Measurements from ENCODE around the gene UBE3B.

DNA sequence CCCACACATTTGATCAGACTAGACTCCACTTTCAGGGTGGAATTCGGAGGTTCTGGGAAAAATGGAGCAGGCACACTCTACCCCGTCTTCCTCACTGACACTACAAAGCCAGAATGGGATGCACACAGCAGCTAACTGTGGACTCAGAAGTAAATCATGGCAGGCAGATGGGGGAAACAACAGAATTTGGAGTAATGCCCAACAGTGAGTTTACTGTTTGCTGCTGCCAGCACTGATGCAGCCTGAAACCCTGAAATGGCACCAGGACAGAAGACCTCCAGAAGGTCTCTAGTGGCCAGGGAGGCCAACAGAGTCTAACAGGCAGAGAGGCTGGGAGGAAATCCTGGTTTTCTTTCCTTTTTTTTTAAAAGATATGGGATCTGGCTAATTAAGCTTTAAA, 24.9 kb upstream of the UBE3B start:
- TF ChIP-seq, protein P1, sequence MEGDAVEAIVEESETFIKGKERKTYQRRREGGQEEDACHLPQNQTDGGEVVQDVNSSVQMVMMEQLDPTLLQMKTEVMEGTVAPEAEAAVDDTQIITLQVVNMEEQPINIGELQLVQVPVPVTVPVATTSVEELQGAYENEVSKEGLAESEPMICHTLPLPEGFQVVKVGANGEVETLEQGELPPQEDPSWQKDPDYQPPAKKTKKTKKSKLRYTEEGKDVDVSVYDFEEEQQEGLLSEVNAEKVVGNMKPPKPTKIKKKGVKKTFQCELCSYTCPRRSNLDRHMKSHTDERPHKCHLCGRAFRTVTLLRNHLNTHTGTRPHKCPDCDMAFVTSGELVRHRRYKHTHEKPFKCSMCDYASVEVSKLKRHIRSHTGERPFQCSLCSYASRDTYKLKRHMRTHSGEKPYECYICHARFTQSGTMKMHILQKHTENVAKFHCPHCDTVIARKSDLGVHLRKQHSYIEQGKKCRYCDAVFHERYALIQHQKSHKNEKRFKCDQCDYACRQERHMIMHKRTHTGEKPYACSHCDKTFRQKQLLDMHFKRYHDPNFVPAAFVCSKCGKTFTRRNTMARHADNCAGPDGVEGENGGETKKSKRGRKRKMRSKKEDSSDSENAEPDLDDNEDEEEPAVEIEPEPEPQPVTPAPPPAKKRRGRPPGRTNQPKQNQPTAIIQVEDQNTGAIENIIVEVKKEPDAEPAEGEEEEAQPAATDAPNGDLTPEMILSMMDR (conservative IDR thresholded peaks at IDR 0.05; ENCODE audit: low read length), result no peak
- TF ChIP-seq EZH2phosphoT487 (IDR thresholded peaks at IDR 0.05; ENCODE audit: borderline replicate concordance), result no peak
